Mammary epithelial cell (primary cell): ENCODE results near the gene APCDD1L.

Experiments
- EZH2 ChIP-seq: IDR thresholded peaks from 2 replicates; pipeline ENCODE4 v1.6.1; 2012; ENCODE audit warnings: low read length, inconsistent platforms, borderline replicate concordance
- TF ChIP-seq, protein P1 (sequence below), 2 donors: IDR thresholded peaks in 1 of 2; conservative IDR thresholded peaks in 1 of 2; 2 replicates each; pipeline ENCODE4 v1.5.1; 2011 to 2012; ENCODE audit warnings: inconsistent platforms in 2 of 2, low read length in 2 of 2, mild to moderate bottlenecking in 2 of 2, control low read depth in 1 of 2, low read depth in 1 of 2; ENCODE audit not compliant: insufficient read depth in 1 of 2; ENCODE audit errors: extremely low read depth in 1 of 2

GRCh38 chr20:58542411-58543095 lies 27.4 kb upstream of the APCDD1L start:
- TF ChIP-seq, protein P1, sequence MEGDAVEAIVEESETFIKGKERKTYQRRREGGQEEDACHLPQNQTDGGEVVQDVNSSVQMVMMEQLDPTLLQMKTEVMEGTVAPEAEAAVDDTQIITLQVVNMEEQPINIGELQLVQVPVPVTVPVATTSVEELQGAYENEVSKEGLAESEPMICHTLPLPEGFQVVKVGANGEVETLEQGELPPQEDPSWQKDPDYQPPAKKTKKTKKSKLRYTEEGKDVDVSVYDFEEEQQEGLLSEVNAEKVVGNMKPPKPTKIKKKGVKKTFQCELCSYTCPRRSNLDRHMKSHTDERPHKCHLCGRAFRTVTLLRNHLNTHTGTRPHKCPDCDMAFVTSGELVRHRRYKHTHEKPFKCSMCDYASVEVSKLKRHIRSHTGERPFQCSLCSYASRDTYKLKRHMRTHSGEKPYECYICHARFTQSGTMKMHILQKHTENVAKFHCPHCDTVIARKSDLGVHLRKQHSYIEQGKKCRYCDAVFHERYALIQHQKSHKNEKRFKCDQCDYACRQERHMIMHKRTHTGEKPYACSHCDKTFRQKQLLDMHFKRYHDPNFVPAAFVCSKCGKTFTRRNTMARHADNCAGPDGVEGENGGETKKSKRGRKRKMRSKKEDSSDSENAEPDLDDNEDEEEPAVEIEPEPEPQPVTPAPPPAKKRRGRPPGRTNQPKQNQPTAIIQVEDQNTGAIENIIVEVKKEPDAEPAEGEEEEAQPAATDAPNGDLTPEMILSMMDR (conservative IDR thresholded peaks at IDR 0.05 in 1 of 2, IDR thresholded peaks at IDR 0.05 in 1 of 2; ENCODE audit: extremely low read depth in 1 of 2, insufficient read depth in 1 of 2, low read depth in 1 of 2, low read length in 2 of 2) = no peak
- TF ChIP-seq EZH2 = no peak
